Type B pancreatic cell (in vitro differentiated cells): ENCODE measurements around the gene MAP3K2. TPM values are rescaled to one million over a fixed set of nuclear protein-coding genes. Genes with fewer than 3 reads are reported as not detected.
A peak's percentile ranks its signal among the peaks of the same experiment; 100 is the strongest.

Experiments
- DNase-seq: peaks from one replicate; pipeline ENCODE4 v3.0.0; 2021; ENCODE audit warnings: mixed read lengths; ENCODE audit not compliant: unreplicated experiment; ENCODE audit errors: extremely low spot score
- H3K27ac Mint-ChIP-seq: 2 replicates; pipeline ENCODE4 v1.8.0; 2021; ENCODE audit warnings: mild to moderate bottlenecking, mixed read lengths
- H3K27me3 Mint-ChIP-seq: 2 replicates; pipeline ENCODE4 v1.8.0; 2021; ENCODE audit warnings: mixed read lengths
- H3K36me3 Mint-ChIP-seq: 2 replicates; pipeline ENCODE4 v1.8.0; 2021; ENCODE audit warnings: mixed read lengths
- H3K4me1 Mint-ChIP-seq: one replicate; pipeline ENCODE4 v1.8.0; 2021; ENCODE audit warnings: mixed read lengths; ENCODE audit not compliant: unreplicated experiment
- H3K4me3 Mint-ChIP-seq: 2 replicates; pipeline ENCODE4 v1.8.0; 2021; ENCODE audit warnings: mild to moderate bottlenecking, mixed read lengths
- H3K9me3 Mint-ChIP-seq: 2 replicates; pipeline ENCODE4 v1.8.0; 2021; ENCODE audit warnings: mixed read lengths
- total RNA-seq: library from RNA; stranded (reverse); gene quantifications from 2 replicates; pipeline ENCODE4 v1.2.1, GENCODE V29; 2021; ENCODE audit warnings: low replicate concordance
- TF ChIP-seq, protein P1 (sequence below): fragments of 200-600 bp; sonication (generic); conservative IDR thresholded peaks from 2 replicates; pipeline ENCODE4 v1.5.0; 2021; ENCODE audit warnings: antibody characterized with exemption, mild to moderate bottlenecking

MAP3K2 gene
- total RNA-seq, 1 donor from 2014 or later = 30.8 TPM

GRCh38 chr2:127379712-127380355 is 7.9 kb downstream of the MAP3K2 start:
- Mint-ChIP-seq H3K9me3 (peaks cover 4% of the 10 kb centered on the region), H3K27me3 (no peaks in the 10 kb centered on the region), H3K36me3 (peaks cover 8% of the 10 kb centered on the region), H3K27ac (no peak overlapping the region), H3K4me3 (no peak overlapping the region), H3K4me1 (peaks cover 5% of the 10 kb centered on the region)
- no peak for DNase-seq
- TF ChIP-seq, protein P1, sequence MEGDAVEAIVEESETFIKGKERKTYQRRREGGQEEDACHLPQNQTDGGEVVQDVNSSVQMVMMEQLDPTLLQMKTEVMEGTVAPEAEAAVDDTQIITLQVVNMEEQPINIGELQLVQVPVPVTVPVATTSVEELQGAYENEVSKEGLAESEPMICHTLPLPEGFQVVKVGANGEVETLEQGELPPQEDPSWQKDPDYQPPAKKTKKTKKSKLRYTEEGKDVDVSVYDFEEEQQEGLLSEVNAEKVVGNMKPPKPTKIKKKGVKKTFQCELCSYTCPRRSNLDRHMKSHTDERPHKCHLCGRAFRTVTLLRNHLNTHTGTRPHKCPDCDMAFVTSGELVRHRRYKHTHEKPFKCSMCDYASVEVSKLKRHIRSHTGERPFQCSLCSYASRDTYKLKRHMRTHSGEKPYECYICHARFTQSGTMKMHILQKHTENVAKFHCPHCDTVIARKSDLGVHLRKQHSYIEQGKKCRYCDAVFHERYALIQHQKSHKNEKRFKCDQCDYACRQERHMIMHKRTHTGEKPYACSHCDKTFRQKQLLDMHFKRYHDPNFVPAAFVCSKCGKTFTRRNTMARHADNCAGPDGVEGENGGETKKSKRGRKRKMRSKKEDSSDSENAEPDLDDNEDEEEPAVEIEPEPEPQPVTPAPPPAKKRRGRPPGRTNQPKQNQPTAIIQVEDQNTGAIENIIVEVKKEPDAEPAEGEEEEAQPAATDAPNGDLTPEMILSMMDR = no peak

- H3K27me3 Mint-ChIP-seq = no peaks in the 10 kb centered on the region
- H3K27ac Mint-ChIP-seq = no peak overlapping the region
- H3K4me1 Mint-ChIP-seq = no peaks in the 10 kb centered on the region
- TF ChIP-seq, protein P1 = no peak
- no peak for DNase-seq
- no peak overlapping the region for H3K4me3 Mint-ChIP-seq
- H3K9me3 Mint-ChIP-seq = peaks cover 14% of the 10 kb centered on the region
- H3K36me3 Mint-ChIP-seq = peaks cover 15% of the 10 kb centered on the region
Observed at GRCh38 chr2:127378720-127379119, 9.1 kb downstream of the MAP3K2 start.

DNA sequence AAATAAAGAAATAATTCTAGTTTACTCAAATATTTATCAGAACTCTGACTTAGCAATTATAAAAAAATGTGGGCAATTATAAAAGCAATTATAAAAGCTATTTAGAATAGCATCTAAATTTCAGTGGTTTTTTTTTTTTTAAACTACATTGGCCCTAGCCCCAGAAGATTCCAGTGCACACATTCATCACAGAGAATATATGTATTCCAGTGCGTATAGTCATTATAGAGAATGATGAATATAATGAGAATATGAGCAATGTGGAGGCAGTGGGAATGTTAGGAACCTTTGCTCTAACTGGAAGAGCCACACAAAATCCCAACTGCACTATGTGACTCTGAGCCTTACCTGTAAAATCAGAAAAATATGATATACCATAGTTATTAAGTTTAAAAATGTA is 10.5 kb downstream of the MAP3K2 start:
- DNase-seq = no peak
- Mint-ChIP-seq H3K27ac (no peak overlapping the region), H3K4me1 (no peaks in the 10 kb centered on the region), H3K36me3 (peaks cover 22% of the 10 kb centered on the region), H3K4me3 (no peak overlapping the region), H3K9me3 (peaks cover 26% of the 10 kb centered on the region), H3K27me3 (no peaks in the 10 kb centered on the region)
- TF ChIP-seq, protein P1 = no peak

- Mint-ChIP-seq H3K27me3 (no peaks in the 10 kb centered on the region), H3K36me3 (peaks cover 22% of the 10 kb centered on the region), H3K27ac (no peak overlapping the region), H3K9me3 (peaks cover 34% of the 10 kb centered on the region), H3K4me3 (no peak overlapping the region), H3K4me1 (no peaks in the 10 kb centered on the region)
- no peak for DNase-seq
- TF ChIP-seq, protein P1 = no peak
Observed at GRCh38 chr2:127376257-127376656, 11.5 kb downstream of the MAP3K2 start.

DNA sequence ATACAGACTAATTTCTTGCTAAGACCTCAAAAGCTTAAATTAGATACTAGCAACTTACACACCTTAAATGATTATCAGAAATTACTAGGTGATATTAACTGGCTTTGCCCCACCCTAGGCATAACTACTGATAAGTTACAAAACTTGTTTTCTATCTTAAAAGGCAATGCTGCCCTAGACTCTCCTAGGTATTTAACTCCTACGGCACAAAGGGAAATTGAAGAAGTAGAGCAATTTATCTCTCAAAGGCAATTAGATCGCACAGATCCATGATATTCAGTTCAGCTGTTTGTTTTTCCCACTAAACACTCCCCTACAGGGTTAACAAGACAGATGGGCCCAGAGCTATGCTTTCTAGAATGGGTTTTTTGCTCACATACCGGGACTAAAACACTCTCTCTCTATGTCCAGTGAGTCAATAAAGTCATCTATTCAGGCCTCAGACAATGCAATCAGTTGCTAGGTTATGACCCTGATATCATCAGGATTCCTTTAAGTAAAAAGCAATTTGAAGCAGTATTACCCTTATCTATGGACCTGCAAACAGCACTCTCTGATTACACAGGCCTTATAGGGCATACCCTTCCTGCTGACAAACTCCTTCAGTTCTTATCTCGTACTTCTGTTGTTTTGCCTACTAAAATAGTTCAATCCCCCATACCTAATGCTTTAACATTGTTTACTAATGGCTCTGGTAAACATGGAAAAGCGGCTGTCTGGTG is 14.3 kb downstream of the MAP3K2 start:
- peak overlapping the region; percentile 22 for H3K4me3 Mint-ChIP-seq
- TF ChIP-seq, protein P1 = no peak
- H3K4me1 Mint-ChIP-seq = no peaks in the 10 kb centered on the region
- no peak for DNase-seq
- H3K27ac Mint-ChIP-seq = no peak overlapping the region
- no peaks in the 10 kb centered on the region for H3K27me3 Mint-ChIP-seq
- H3K36me3 Mint-ChIP-seq = peaks cover 28% of the 10 kb centered on the region
- H3K9me3 Mint-ChIP-seq = peaks cover 40% of the 10 kb centered on the region
